HepG2 (cell line): Measurements from ENCODE around the gene PRR19. TPM values are rescaled to one million over a fixed set of nuclear protein-coding genes. Genes with fewer than 3 reads are reported as not detected.

ENCODE experiments used
- ERF ChIP-seq: IDR thresholded peaks from 2 replicates; pipeline ENCODE4 v1.6.1; 2018; ENCODE audit warnings: missing biosample characterization, missing genetic modification reagents
- FOXP1 ChIP-seq, 2 experiments: fragments of 450-650 bp in 1 of 2; IDR thresholded peaks; 2 replicates each; pipeline ENCODE4 v1.6.1; 2017 to 2018; ENCODE audit warnings: antibody characterized with exemption in 1 of 2
- HNRNPH1 ChIP-seq: fragments of 200-400 bp; formaldehyde crosslinking; optimal IDR thresholded peaks from 2 replicates; pipeline ENCODE3; 2017; ENCODE audit warnings: mild to moderate bottlenecking, low read depth, low read length
- KLF12 ChIP-seq: sonication (generic); formaldehyde crosslinking; IDR thresholded peaks from 2 replicates; pipeline ENCODE4 v1.4.0; 2020; ENCODE audit warnings: missing genetic modification reagents, borderline replicate concordance
- NFKB2 ChIP-seq: sonication (generic); formaldehyde crosslinking; IDR thresholded peaks from 2 replicates; pipeline ENCODE4 v1.4.0; 2020; ENCODE audit warnings: missing genetic modification reagents, borderline replicate concordance
- SAFB2 ChIP-seq: sonication (generic); formaldehyde crosslinking; IDR thresholded peaks from 2 replicates; pipeline ENCODE4 v1.5.1; 2020; ENCODE audit warnings: missing genetic modification reagents, low read depth, mild to moderate bottlenecking, borderline replicate concordance
- SMARCC2 ChIP-seq: fragments of 450-650 bp; IDR thresholded peaks from 2 replicates; pipeline ENCODE4 v1.6.1; 2017; ENCODE audit warnings: antibody characterized with exemption, mild to moderate bottlenecking
- SOX6 ChIP-seq, 2 experiments: fragments of 450-650 bp in 1 of 2; sonication (generic) in 1 of 2; formaldehyde crosslinking in 1 of 2; IDR thresholded peaks; 2 replicates each; pipeline versions ENCODE4 v1.4.0 to v1.6.1; 2017 to 2020; ENCODE audit warnings: antibody characterized with exemption in 1 of 2, mild to moderate bottlenecking in 1 of 2, missing genetic modification reagents in 1 of 2
- ZNF207 ChIP-seq: fragments of 450-650 bp; IDR thresholded peaks from 2 replicates; pipeline ENCODE4 v1.6.1; 2016; ENCODE audit warnings: antibody characterized with exemption, borderline replicate concordance
- ZNF850 ChIP-seq: sonication (generic); formaldehyde crosslinking; conservative IDR thresholded peaks from 2 replicates; pipeline ENCODE4 v1.9.0; 2021; ENCODE audit warnings: mild to moderate bottlenecking, missing genetic modification reagents
- ZSCAN9 ChIP-seq: IDR thresholded peaks from 2 replicates; pipeline ENCODE4 v1.6.1; 2016; ENCODE audit warnings: borderline replicate concordance
- polyA plus RNA-seq, 8 experiments: library from polyadenylated mRNA; depleted of rRNA in 3 of 8; stranded (reverse) in 7 of 8; unstranded in 1 of 8; fragments of >200 nt; fragmentation: Illumina TruSeq in 4 of 8; extraction: Trizol in 4 of 8; gene quantifications; 2 replicates each; pipeline versions ENCODE4 v1.2.1 to v1.2.3, GENCODE V29; 2011 to 2016; ENCODE audit warnings: low read depth in 4 of 8, missing spikeins in 1 of 8, mixed read lengths in 1 of 8; ENCODE audit not compliant: insufficient read depth in 1 of 8
- total RNA-seq, 5 experiments: library from RNA; depleted of rRNA; stranded (reverse); fragments of >200 nt; fragmentation: Illumina TruSeq; extraction: Trizol; gene quantifications; 2 replicates each; pipeline ENCODE4 v1.2.3, GENCODE V29; 2016; ENCODE audit warnings: low read depth in 1 of 5
- TF ChIP-seq, protein P1 (sequence below): sonication (generic); formaldehyde crosslinking; IDR thresholded peaks from 2 replicates; pipeline ENCODE4 v1.4.0; 2020; ENCODE audit warnings: mild to moderate bottlenecking, missing genetic modification reagents, borderline replicate concordance
- TF ChIP-seq, protein P2 (sequence below): sonication (generic); formaldehyde crosslinking; IDR thresholded peaks from 2 replicates; pipeline ENCODE4 v1.9.0; 2021; ENCODE audit warnings: missing genetic modification reagents, mild to moderate bottlenecking, borderline replicate concordance
- TF ChIP-seq, protein P3 (sequence below): sonication (generic); formaldehyde crosslinking; IDR thresholded peaks from 2 replicates; pipeline ENCODE4 v1.4.0; 2020; ENCODE audit warnings: missing genetic modification reagents
- TF ChIP-seq, protein P4 (sequence below): sonication (generic); formaldehyde crosslinking; conservative IDR thresholded peaks from 2 replicates; pipeline ENCODE4 v1.4.0; 2020; ENCODE audit warnings: mild to moderate bottlenecking, missing genetic modification reagents, moderate library complexity
- TF ChIP-seq, protein P5 (sequence below): sonication (generic); formaldehyde crosslinking; IDR thresholded peaks from 2 replicates; pipeline ENCODE4 v1.8.0; 2023; ENCODE audit warnings: mild to moderate bottlenecking, missing genetic modification reagents

The PRR19 gene
- total and polyA plus RNA-seq, 2 of the 13 experiments (the other 11 are each of a cell fraction or from before 2014, with no cell fraction given): 0.21 to 0.33 TPM

DNA sequence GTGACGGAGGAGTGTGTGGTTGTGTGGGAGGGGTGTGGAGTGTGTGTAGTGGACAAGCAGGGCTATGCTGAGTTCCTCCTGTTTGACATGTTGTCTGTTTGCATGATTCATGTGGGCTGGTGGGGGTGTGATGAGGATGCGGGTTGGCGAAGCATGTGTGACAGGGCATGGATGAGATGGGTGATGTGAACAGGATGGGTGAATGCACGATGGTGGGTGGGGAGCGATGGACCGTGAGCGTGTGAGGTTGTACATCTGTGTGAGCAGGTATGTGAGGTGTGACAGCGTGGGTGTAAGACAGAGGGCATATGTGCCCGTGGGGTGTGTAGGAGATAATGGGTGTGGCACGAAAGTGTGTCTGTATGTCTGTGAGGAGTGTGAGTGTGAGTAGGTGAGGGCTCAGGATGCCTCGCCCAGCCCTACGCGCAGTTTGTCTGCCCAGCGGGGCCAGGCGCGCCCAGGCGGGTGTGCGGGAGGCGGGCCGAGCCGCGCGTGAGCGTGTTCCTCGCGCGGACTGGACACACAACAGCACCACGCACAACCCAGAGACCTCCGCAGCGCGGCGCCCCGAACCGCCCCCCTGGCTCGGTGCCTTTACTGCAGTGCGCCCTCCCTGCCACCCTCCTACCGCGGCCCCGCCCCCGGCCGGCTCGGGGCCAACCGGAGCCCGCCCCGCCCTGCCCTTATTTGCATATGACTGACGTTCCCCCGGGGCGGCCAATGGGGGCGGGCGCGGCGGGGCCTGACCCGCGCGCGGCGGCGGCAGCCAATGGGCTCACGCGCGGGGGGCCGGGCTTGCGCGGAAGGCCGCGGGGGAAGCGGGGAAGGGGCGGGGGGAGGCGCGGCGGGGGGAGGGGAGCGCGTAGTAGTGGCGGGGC lies 18.5 kb upstream of the PRR19 start (continued):
- TF ChIP-seq, protein P1, sequence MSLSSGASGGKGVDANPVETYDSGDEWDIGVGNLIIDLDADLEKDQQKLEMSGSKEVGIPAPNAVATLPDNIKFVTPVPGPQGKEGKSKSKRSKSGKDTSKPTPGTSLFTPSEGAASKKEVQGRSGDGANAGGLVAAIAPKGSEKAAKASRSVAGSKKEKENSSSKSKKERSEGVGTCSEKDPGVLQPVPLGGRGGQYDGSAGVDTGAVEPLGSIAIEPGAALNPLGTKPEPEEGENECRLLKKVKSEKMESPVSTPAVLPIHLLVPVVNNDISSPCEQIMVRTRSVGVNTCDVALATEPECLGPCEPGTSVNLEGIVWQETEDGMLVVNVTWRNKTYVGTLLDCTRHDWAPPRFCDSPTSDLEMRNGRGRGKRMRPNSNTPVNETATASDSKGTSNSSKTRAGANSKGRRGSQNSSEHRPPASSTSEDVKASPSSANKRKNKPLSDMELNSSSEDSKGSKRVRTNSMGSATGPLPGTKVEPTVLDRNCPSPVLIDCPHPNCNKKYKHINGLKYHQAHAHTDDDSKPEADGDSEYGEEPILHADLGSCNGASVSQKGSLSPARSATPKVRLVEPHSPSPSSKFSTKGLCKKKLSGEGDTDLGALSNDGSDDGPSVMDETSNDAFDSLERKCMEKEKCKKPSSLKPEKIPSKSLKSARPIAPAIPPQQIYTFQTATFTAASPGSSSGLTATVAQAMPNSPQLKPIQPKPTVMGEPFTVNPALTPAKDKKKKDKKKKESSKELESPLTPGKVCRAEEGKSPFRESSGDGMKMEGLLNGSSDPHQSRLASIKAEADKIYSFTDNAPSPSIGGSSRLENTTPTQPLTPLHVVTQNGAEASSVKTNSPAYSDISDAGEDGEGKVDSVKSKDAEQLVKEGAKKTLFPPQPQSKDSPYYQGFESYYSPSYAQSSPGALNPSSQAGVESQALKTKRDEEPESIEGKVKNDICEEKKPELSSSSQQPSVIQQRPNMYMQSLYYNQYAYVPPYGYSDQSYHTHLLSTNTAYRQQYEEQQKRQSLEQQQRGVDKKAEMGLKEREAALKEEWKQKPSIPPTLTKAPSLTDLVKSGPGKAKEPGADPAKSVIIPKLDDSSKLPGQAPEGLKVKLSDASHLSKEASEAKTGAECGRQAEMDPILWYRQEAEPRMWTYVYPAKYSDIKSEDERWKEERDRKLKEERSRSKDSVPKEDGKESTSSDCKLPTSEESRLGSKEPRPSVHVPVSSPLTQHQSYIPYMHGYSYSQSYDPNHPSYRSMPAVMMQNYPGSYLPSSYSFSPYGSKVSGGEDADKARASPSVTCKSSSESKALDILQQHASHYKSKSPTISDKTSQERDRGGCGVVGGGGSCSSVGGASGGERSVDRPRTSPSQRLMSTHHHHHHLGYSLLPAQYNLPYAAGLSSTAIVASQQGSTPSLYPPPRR: peak; percentile 59; the same call in 1 of the 2 replicates
- TF ChIP-seq SAFB2: no peak
- no peak for TF ChIP-seq ZNF207
- TF ChIP-seq SMARCC2: no peak
- TF ChIP-seq ERF: 0 out of 2 replicates have a peak, but pooled peaks have one; percentile 18
- TF ChIP-seq, protein P2, sequence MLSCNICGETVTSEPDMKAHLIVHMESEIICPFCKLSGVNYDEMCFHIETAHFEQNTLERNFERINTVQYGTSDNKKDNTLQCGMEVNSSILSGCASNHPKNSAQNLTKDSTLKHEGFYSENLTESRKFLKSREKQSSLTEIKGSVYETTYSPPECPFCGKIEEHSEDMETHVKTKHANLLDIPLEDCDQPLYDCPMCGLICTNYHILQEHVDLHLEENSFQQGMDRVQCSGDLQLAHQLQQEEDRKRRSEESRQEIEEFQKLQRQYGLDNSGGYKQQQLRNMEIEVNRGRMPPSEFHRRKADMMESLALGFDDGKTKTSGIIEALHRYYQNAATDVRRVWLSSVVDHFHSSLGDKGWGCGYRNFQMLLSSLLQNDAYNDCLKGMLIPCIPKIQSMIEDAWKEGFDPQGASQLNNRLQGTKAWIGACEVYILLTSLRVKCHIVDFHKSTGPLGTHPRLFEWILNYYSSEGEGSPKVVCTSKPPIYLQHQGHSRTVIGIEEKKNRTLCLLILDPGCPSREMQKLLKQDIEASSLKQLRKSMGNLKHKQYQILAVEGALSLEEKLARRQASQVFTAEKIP: no peak
- 0 out of 2 replicates have a peak, but pooled peaks have one; percentile 21 for TF ChIP-seq NFKB2
- no peak for TF ChIP-seq ZSCAN9
- no peak for TF ChIP-seq KLF12
- TF ChIP-seq, protein P3, sequence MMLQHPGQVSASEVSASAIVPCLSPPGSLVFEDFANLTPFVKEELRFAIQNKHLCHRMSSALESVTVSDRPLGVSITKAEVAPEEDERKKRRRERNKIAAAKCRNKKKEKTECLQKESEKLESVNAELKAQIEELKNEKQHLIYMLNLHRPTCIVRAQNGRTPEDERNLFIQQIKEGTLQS: no peak
- TF ChIP-seq ZNF850 (CRISPR knock-in tag): no peak
- TF ChIP-seq HNRNPH1: no peak
- no peak for TF ChIP-seq SOX6 (IDR thresholded peaks at IDR 0.05)
- TF ChIP-seq SOX6 (CRISPR knock-in tag; IDR thresholded peaks at IDR 0.05): 0 out of 2 replicates have a peak, but pooled peaks have one; percentile 19
- TF ChIP-seq, protein P4, sequence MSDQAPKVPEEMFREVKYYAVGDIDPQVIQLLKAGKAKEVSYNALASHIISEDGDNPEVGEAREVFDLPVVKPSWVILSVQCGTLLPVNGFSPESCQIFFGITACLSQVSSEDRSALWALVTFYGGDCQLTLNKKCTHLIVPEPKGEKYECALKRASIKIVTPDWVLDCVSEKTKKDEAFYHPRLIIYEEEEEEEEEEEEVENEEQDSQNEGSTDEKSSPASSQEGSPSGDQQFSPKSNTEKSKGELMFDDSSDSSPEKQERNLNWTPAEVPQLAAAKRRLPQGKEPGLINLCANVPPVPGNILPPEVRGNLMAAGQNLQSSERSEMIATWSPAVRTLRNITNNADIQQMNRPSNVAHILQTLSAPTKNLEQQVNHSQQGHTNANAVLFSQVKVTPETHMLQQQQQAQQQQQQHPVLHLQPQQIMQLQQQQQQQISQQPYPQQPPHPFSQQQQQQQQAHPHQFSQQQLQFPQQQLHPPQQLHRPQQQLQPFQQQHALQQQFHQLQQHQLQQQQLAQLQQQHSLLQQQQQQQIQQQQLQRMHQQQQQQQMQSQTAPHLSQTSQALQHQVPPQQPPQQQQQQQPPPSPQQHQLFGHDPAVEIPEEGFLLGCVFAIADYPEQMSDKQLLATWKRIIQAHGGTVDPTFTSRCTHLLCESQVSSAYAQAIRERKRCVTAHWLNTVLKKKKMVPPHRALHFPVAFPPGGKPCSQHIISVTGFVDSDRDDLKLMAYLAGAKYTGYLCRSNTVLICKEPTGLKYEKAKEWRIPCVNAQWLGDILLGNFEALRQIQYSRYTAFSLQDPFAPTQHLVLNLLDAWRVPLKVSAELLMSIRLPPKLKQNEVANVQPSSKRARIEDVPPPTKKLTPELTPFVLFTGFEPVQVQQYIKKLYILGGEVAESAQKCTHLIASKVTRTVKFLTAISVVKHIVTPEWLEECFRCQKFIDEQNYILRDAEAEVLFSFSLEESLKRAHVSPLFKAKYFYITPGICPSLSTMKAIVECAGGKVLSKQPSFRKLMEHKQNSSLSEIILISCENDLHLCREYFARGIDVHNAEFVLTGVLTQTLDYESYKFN (CRISPR knock-in tag): peak; percentile 38
- TF ChIP-seq, protein P5, sequence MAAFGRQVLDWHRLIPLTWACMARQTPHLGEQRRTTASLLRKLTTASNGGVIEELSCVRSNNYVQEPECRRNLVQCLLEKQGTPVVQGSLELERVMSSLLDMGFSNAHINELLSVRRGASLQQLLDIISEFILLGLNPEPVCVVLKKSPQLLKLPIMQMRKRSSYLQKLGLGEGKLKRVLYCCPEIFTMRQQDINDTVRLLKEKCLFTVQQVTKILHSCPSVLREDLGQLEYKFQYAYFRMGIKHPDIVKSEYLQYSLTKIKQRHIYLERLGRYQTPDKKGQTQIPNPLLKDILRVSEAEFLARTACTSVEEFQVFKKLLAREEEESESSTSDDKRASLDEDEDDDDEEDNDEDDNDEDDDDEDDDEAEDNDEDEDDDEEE (CRISPR knock-in tag): no peak
- TF ChIP-seq FOXP1 (IDR thresholded peaks at IDR 0.05): no peak
- no peak for TF ChIP-seq FOXP1 (CRISPR knock-in tag; IDR thresholded peaks at IDR 0.05)
